IMR-90 (cell line): Measurements from ENCODE around the gene THEM4. TPM values are rescaled to one million over a fixed set of nuclear protein-coding genes. Genes with fewer than 3 reads are reported as not detected.
A peak's percentile ranks its signal among the peaks of the same experiment; 100 is the strongest.

Source experiments
- ATAC-seq: fragments of 200-7000 bp; cut with Tn5 transposase; 2 replicates; pipeline ENCODE4 v1.9.1; 2020; ENCODE audit warnings: low read depth, mild to moderate bottlenecking, moderate library complexity
- BruUV-seq: library from RNA; stranded (reverse); fragments of 400-500 nt; replicated peaks from 2 replicates; lab custom pipeline; 2021; lab: Mats Ljungman, UMichigan
- CTCF ChIA-PET: fragments of 300-600 bp; formaldehyde crosslinking; extraction: SDS; loops from one replicate; lab custom pipeline; 2021; ENCODE audit warnings: antibody characterized with exemption; lab: Yijun Ruan, JAX
- POLR2A ChIA-PET: fragments of 300-600 bp; sonication (Branson Sonifier 250); formaldehyde crosslinking; loops from one replicate; lab custom pipeline; 2022; ENCODE audit warnings: antibody characterized with exemption; ENCODE audit not compliant: unreplicated experiment; lab: Charles Lee
- DNase-seq: peaks from one replicate; pipeline ENCODE4 v3.0.0; 2013
- H2AFZ ChIP-seq: replicated peaks from 2 replicates; pipeline ENCODE3; 2013; ENCODE audit warnings: low read length, mild to moderate bottlenecking; ENCODE audit not compliant: poor library complexity
- H2AK5ac ChIP-seq: 2 replicates; pipeline ENCODE4 v1.6.1; 2013; ENCODE audit warnings: low read depth, low read length, inconsistent platforms
- H2AK9ac ChIP-seq: replicated peaks from 2 replicates; pipeline ENCODE3; 2013; ENCODE audit warnings: mild to moderate bottlenecking, low read depth, low read length, moderate library complexity; ENCODE audit not compliant: poor library complexity
- H2BK120ac ChIP-seq: 2 replicates; pipeline ENCODE4 v1.6.1; 2013; ENCODE audit warnings: low read depth, low read length, inconsistent platforms
- H2BK15ac ChIP-seq: 3 replicates; pipeline ENCODE4 v1.6.1; 2013; ENCODE audit warnings: low read depth, low read length, inconsistent platforms
- H2BK20ac ChIP-seq: 2 replicates; pipeline ENCODE4 v1.6.1; 2013; ENCODE audit warnings: low read depth, mild to moderate bottlenecking, inconsistent platforms, low read length, moderate library complexity
- H2BK5ac ChIP-seq: 2 replicates; pipeline ENCODE4 v1.6.1; 2013; ENCODE audit warnings: mild to moderate bottlenecking, low read depth, low read length, inconsistent platforms; ENCODE audit not compliant: poor library complexity, severe bottlenecking
- H3K14ac ChIP-seq: replicated peaks from 2 replicates; pipeline ENCODE4 v1.6.1; 2013; ENCODE audit warnings: low read depth, low read length, inconsistent platforms
- H3K18ac ChIP-seq: 2 replicates; pipeline ENCODE4 v1.6.1; 2013; ENCODE audit warnings: low read depth, low read length, control low read depth
- H3K23ac ChIP-seq: 2 replicates; pipeline ENCODE4 v1.6.1; 2013; ENCODE audit warnings: low read depth, low read length, inconsistent platforms
- H3K27ac ChIP-seq: 2 replicates; pipeline ENCODE4 v1.5.1; 2013; ENCODE audit warnings: mild to moderate bottlenecking, control low read depth, low read length; ENCODE audit not compliant: insufficient read depth
- H3K27me3 ChIP-seq: 2 replicates; pipeline ENCODE4 v1.6.1; 2013; ENCODE audit warnings: low read length; ENCODE audit not compliant: control insufficient read depth, insufficient read depth
- H3K36me3 ChIP-seq: 2 replicates; pipeline ENCODE4 v1.6.1; 2013; ENCODE audit warnings: low read length, mixed read lengths; ENCODE audit not compliant: control insufficient read depth, insufficient read depth
- H3K4ac ChIP-seq: 2 replicates; pipeline ENCODE4 v1.6.1; 2013; ENCODE audit warnings: low read depth, low read length, inconsistent platforms
- H3K4me1 ChIP-seq: 2 replicates; pipeline ENCODE4 v1.6.1; 2013; ENCODE audit warnings: low read length, mixed read lengths; ENCODE audit not compliant: control insufficient read depth, insufficient read depth
- H3K4me2 ChIP-seq: 2 replicates; pipeline ENCODE4 v1.6.1; 2013; ENCODE audit warnings: low read depth, mild to moderate bottlenecking, control low read depth, low read length, moderate library complexity
- H3K4me3 ChIP-seq: 2 replicates; pipeline ENCODE4 v1.5.1; 2013; ENCODE audit warnings: low read depth, mild to moderate bottlenecking, control low read depth, low read length, moderate library complexity; ENCODE audit not compliant: insufficient read depth
- H3K56ac ChIP-seq: 2 replicates; pipeline ENCODE4 v1.6.1; 2013; ENCODE audit warnings: low read length, inconsistent platforms; ENCODE audit not compliant: insufficient read depth; ENCODE audit errors: extremely low read depth
- H3K79me1 ChIP-seq, 2 experiments: 2 replicates each; pipeline ENCODE4 v1.6.1; 2013; ENCODE audit warnings: low read length in 2 of 2, inconsistent platforms in 1 of 2, low read depth in 1 of 2
- H3K9ac ChIP-seq: 2 replicates; pipeline ENCODE4 v1.6.1; 2013; ENCODE audit warnings: low read depth, low read length, control low read depth
- H3K9me1 ChIP-seq: 2 replicates; pipeline ENCODE4 v1.6.1; 2013; ENCODE audit warnings: low read length, inconsistent platforms; ENCODE audit not compliant: insufficient read depth
- H3K9me3 ChIP-seq: 2 replicates; pipeline ENCODE4 v1.6.1; 2013; ENCODE audit warnings: low read length; ENCODE audit not compliant: control insufficient read depth, insufficient read depth
- H4K20me1 ChIP-seq: 2 replicates; pipeline ENCODE4 v1.6.1; 2013; ENCODE audit warnings: low read length, inconsistent platforms; ENCODE audit not compliant: insufficient read depth
- H4K5ac ChIP-seq: 2 replicates; pipeline ENCODE4 v1.6.1; 2013; ENCODE audit warnings: mild to moderate bottlenecking, low read depth, low read length, control low read depth
- H4K8ac ChIP-seq, 2 experiments: 2 replicates each; pipeline ENCODE4 v1.6.1; 2013; ENCODE audit warnings: low read depth in 2 of 2, low read length in 2 of 2, control low read depth in 1 of 2, inconsistent platforms in 1 of 2
- H4K91ac ChIP-seq: 2 replicates; pipeline ENCODE4 v1.6.1; 2013; ENCODE audit warnings: low read depth, low read length, inconsistent platforms; ENCODE audit not compliant: insufficient read depth
- BHLHE40 ChIP-seq: fragments of 150-350 bp; IDR thresholded peaks from 2 replicates; pipeline ENCODE4 v1.6.1; 2016; ENCODE audit warnings: mild to moderate bottlenecking, low read depth, low read length
- CEBPB ChIP-seq: IDR thresholded peaks from 2 replicates; pipeline ENCODE4 v1.6.1; 2012; ENCODE audit warnings: low read depth, low read length, improper control_type of control experiment
- CTCF ChIP-seq: conservative IDR thresholded peaks from 2 replicates; pipeline ENCODE4 v1.5.1; 2012; ENCODE audit warnings: mild to moderate bottlenecking, low read depth, low read length, improper control_type of control experiment
- ELK1 ChIP-seq: fragments of 150-350 bp; IDR thresholded peaks from 2 replicates; pipeline ENCODE4 v1.6.1; 2016; ENCODE audit warnings: low read depth, mild to moderate bottlenecking, low read length, moderate library complexity, borderline replicate concordance
- MAFK ChIP-seq: IDR thresholded peaks from 2 replicates; pipeline ENCODE4 v1.6.1; 2012; ENCODE audit warnings: low read depth, low read length, improper control_type of control experiment
- MAZ ChIP-seq: IDR thresholded peaks from 2 replicates; pipeline ENCODE4 v1.6.1; 2012; ENCODE audit warnings: low read depth, mild to moderate bottlenecking, low read length, improper control_type of control experiment, moderate library complexity, borderline replicate concordance
- MXI1 ChIP-seq: IDR thresholded peaks from 2 replicates; pipeline ENCODE4 v1.6.1; 2012; ENCODE audit warnings: low read depth, mild to moderate bottlenecking, low read length, moderate library complexity, borderline replicate concordance
- NFE2L2 ChIP-seq: fragments of 150-350 bp; IDR thresholded peaks from 2 replicates; pipeline ENCODE4 v1.6.1; 2016; ENCODE audit warnings: low read depth, mild to moderate bottlenecking, low read length
- POLR2A ChIP-seq: IDR thresholded peaks from 2 replicates; pipeline ENCODE4 v1.6.1; 2012; ENCODE audit warnings: mild to moderate bottlenecking, low read depth, low read length
- RAD21 ChIP-seq: IDR thresholded peaks from 2 replicates; pipeline ENCODE4 v1.6.1; 2012; ENCODE audit warnings: low read length, improper control_type of control experiment
- RCOR1 ChIP-seq: IDR thresholded peaks from 2 replicates; pipeline ENCODE4 v1.6.1; 2012; ENCODE audit warnings: mild to moderate bottlenecking, low read length, improper control_type of control experiment; ENCODE audit not compliant: insufficient replicate concordance
- RFX5 ChIP-seq: IDR thresholded peaks from 2 replicates; pipeline ENCODE4 v1.8.0; 2012; ENCODE audit warnings: low read depth, mild to moderate bottlenecking, low read length, moderate library complexity
- SMC3 ChIP-seq: fragments of 150-350 bp; IDR thresholded peaks from 2 replicates; pipeline ENCODE4 v1.6.1; 2016; ENCODE audit warnings: low read depth, mild to moderate bottlenecking, antibody characterized with exemption, low read length, moderate library complexity
- USF2 ChIP-seq: fragments of 150-350 bp; IDR thresholded peaks from 2 replicates; pipeline ENCODE4 v1.6.1; 2017; ENCODE audit warnings: mild to moderate bottlenecking, antibody characterized with exemption, low read length, low read depth
- WGBS, 2 experiments: methylation state at CpG; one replicate each; pipeline versions ENCODE4 v1.1.5 to v1.1.7; 2013; ENCODE audit warnings: missing lambda C conversion rate in 2 of 2; ENCODE audit not compliant: insufficient read length in 1 of 2; ENCODE audit errors: extremely low coverage in 2 of 2; 5-methylcytosine and 5-hydroxymethylcytosine counted together
- dilution Hi-C: fragments of 300-500 bp; cut with HindIII; formaldehyde crosslinking; loops from one replicate; pipeline ENCODE4 v1.14.3; 2018; ENCODE audit warnings: low sequenced_read_pairs; ENCODE audit not compliant: unreplicated experiment
- in situ Hi-C: fragments of 300-500 bp; cut with MboI; formaldehyde crosslinking; loops from 3 replicates; pipeline ENCODE4 v1.14.3; 2019; ENCODE audit warnings: low sequenced_read_pairs, inconsistent platforms, mixed read lengths
- intact Hi-C: fragments of 100-400 bp; cut with micrococcal nuclease; formaldehyde crosslinking; loops from 2 replicates; pipeline ENCODE4 v1.10.0; 2022
- polyA plus RNA-seq, 3 experiments: library from polyadenylated mRNA; depleted of rRNA; stranded (reverse); fragments of >200 nt; gene quantifications; 2 replicates each; pipeline ENCODE4 v1.2.3, GENCODE V29; 2012; ENCODE audit warnings: low replicate concordance in 1 of 3
- total RNA-seq: library from RNA; depleted of rRNA; stranded (reverse); fragments of >200 nt; gene quantifications from 2 replicates; pipeline ENCODE4 v1.2.3, GENCODE V29; 2012

Gene THEM4
- total and polyA plus RNA-seq, 2 of the 4 experiments (the other 2 are of a cell fraction), result 7.3 to 15.7 TPM

- no peak overlapping the region for H4K91ac ChIP-seq
- H2BK5ac ChIP-seq, result no peak overlapping the region
- no TSS peak for BruUV-seq
- H2AFZ ChIP-seq, result no peak overlapping the region
- H3K18ac ChIP-seq, result no peak overlapping the region
- in situ Hi-C loops (loop anchor here (10.0 kb wide), 1 partner anchor 116 kb away; no protein-coding TSS in a partner anchor), intact Hi-C loops (loop anchor here (1.0 to 2.0 kb wide), 2 partner anchors 104 to 112 kb away; partner anchors contain the start of gene S100A10), dilution Hi-C loops (loop anchor here (25.0 kb wide), 1 partner anchor 102 kb away; the partner anchor contains the start of gene TDRKH)
- no peak overlapping the region for H4K8ac ChIP-seq
- H3K4me2 ChIP-seq, result no peak overlapping the region
- H3K27me3 ChIP-seq, result no peaks in the 10 kb centered on the region
- H3K56ac ChIP-seq, result no peak overlapping the region
- H2AK5ac ChIP-seq, result no peak overlapping the region
- ChIA-PET POLR2A (no interaction called here), CTCF (no interaction called here)
- no peaks in the 10 kb centered on the region for H4K20me1 ChIP-seq
- no peak overlapping the region for H2BK15ac ChIP-seq
- H2BK120ac ChIP-seq, result no peak overlapping the region
- H2BK20ac ChIP-seq, result no peak overlapping the region
- peaks cover 2% of the 10 kb centered on the region for H3K4me1 ChIP-seq
- ATAC-seq (no peak), DNase-seq (no peak)
- no peak overlapping the region for H2AK9ac ChIP-seq
- no peaks in the 10 kb centered on the region for H3K79me1 ChIP-seq
- H3K9ac ChIP-seq, result no peak overlapping the region
- no peak overlapping the region for H3K4ac ChIP-seq
- peaks cover 2% of the 10 kb centered on the region; the same call in 1 of the 2 replicates for H3K9me1 ChIP-seq
- no peak overlapping the region for H3K27ac ChIP-seq
- no peak for TF ChIP-seq RFX5
- TF ChIP-seq CTCF, result peak; percentile 45
- no peak for TF ChIP-seq NFE2L2
- TF ChIP-seq RCOR1, result no peak
- TF ChIP-seq BHLHE40, result no peak
- no peak for TF ChIP-seq MXI1
- TF ChIP-seq POLR2A, result no peak
- no peak for TF ChIP-seq CEBPB
- TF ChIP-seq ELK1, result no peak
- TF ChIP-seq MAFK, result no peak
- no peak for TF ChIP-seq MAZ
- peak; percentile 33 for TF ChIP-seq RAD21
- no peak for TF ChIP-seq USF2
- TF ChIP-seq SMC3, result 0 out of 2 replicates have a peak, but pooled peaks have one; percentile 4
- no CpG with 5 or more reads among the region's 2 CpGs for WGBS, 2 experiments
- H3K9me3 ChIP-seq, result no peaks in the 10 kb centered on the region; the same call in 1 of the 2 replicates
- H3K36me3 ChIP-seq, result peaks cover 8% of the 10 kb centered on the region
- H4K5ac ChIP-seq, result no peak overlapping the region
- no peak overlapping the region for H3K4me3 ChIP-seq
- no peak overlapping the region for H3K14ac ChIP-seq
- no peak overlapping the region for H3K23ac ChIP-seq
Observed at GRCh38 chr1:151888972-151889570, 20.2 kb downstream of the THEM4 start.
